Activated T-helper 2 cell treated with anti-CD3 and anti-CD28 coated beads, Interferon-gamma antibody, Interleukin-2, Interleukin-4, amounts not matched to agents 10 μg/mL and 5 μg/mL and 100 μg/mL, durations not matched to agents 14 hours and 24 hours and 36 hours (primary cell): Measurements from ENCODE around the gene UBR2. TPM values are rescaled to one million over a fixed set of nuclear protein-coding genes. Genes with fewer than 3 reads are reported as not detected.

ENCODE experiments used
- DNase-seq: peaks from one replicate; pipeline ENCODE4 v3.0.0; 2021; ENCODE audit warnings: low spot score
- H3K27ac Mint-ChIP-seq: one replicate; pipeline ENCODE4 v1.8.0; 2021; ENCODE audit warnings: mixed read lengths
- H3K27me3 Mint-ChIP-seq: one replicate; pipeline ENCODE4 v1.8.0; 2021; ENCODE audit warnings: low read depth, mixed read lengths
- H3K36me3 Mint-ChIP-seq: one replicate; pipeline ENCODE4 v1.8.0; 2021; ENCODE audit warnings: low read depth, mixed read lengths
- H3K4me1 Mint-ChIP-seq: one replicate; pipeline ENCODE4 v1.8.0; 2021; ENCODE audit warnings: low read depth, mixed read lengths
- H3K4me3 Mint-ChIP-seq: one replicate; pipeline ENCODE4 v1.8.0; 2021; ENCODE audit warnings: low read depth, mild to moderate bottlenecking, moderate library complexity, mixed read lengths
- H3K9me3 Mint-ChIP-seq: one replicate; pipeline ENCODE4 v1.8.0; 2021; ENCODE audit warnings: mixed read lengths
- intact Hi-C: fragments of 100-400 bp; cut with micrococcal nuclease; formaldehyde crosslinking; loops from one replicate; pipeline ENCODE4 v1.15.1; 2023
- total RNA-seq: library from RNA; stranded (reverse); gene quantifications from 2 replicates; pipeline ENCODE4 v1.2.3, GENCODE V29; 2022

UBR2 gene
- total RNA-seq, 1 donor from 2014 or later = 28.6 TPM

DNA sequence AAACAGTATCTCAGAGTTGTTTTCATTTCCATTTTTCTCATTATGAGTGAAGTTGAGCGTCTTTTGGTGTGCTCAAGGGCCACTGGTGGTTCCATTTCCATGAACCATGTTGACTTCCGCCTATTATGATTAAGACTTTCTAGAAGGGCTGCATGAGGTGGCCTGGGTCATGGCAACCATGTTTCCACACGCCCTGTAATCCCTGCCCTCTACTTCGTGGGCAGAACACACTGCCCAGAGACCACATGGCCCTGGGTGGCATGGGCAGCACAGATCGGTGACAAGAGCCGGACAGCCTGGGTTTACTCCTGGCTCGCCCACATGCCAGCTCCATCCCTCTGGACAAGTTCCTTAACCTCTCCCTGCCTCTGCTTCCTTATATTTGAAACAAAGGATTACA, 143.8 kb downstream of the UBR2 start:
- H3K36me3 Mint-ChIP-seq = no peaks in the 10 kb centered on the region
- no peak overlapping the region for H3K27ac Mint-ChIP-seq
- peaks cover 4% of the 10 kb centered on the region for H3K27me3 Mint-ChIP-seq
- no peak for DNase-seq
- no peak overlapping the region for H3K4me3 Mint-ChIP-seq
- intact Hi-C loops = no loop called here
- no peaks in the 10 kb centered on the region for H3K4me1 Mint-ChIP-seq
- peaks cover 10% of the 10 kb centered on the region for H3K9me3 Mint-ChIP-seq

DNA sequence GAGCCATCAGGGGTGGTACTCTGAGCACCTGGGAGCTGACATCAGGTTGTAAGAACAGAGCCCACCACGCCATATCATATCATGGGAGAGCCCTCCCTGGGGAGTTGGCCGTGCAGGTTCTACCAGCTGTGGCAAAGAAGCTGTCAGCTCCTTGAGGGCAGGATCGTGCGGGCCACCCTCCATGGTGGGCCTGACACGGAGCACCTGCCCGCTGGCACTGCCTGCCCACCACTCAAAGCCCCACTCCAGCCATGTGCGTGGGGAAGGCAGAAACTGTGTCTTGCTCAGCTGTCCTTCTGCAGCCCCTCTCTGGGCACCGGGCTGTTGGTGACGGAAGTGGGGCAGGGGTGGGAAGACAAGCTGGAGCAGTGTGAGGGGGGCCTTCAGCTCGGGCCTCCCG, 144.3 kb downstream of the UBR2 start:
- peaks cover 11% of the 10 kb centered on the region for H3K9me3 Mint-ChIP-seq
- peaks cover 4% of the 10 kb centered on the region for H3K27me3 Mint-ChIP-seq
- no peak overlapping the region for H3K4me3 Mint-ChIP-seq
- no peak for DNase-seq
- intact Hi-C loops = no loop called here
- no peaks in the 10 kb centered on the region for H3K36me3 Mint-ChIP-seq
- no peak overlapping the region for H3K27ac Mint-ChIP-seq
- H3K4me1 Mint-ChIP-seq = no peaks in the 10 kb centered on the region

DNA sequence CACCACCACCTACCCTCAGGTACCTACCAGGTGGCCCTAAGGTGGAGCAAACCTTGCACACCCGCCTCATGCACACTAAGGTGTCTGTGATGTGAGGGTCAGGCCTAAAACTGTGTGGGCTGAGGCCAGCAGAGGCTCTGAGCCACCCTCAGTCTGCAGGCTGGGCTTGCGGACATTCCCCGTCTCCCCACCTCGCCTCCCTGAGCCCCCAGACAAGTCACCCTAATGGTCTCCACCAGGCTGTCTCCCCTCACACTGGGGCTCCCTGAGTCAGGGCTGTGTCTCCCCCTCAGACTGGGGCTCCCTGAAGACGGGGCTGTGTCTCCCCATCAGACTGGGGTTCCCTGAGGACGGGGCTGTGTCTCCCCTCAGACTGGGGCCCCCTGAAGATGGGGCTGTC, 146.0 kb downstream of the UBR2 start:
- no peak for DNase-seq
- peaks cover 4% of the 10 kb centered on the region for H3K27me3 Mint-ChIP-seq
- H3K4me1 Mint-ChIP-seq = no peaks in the 10 kb centered on the region
- no peak overlapping the region for H3K27ac Mint-ChIP-seq
- H3K36me3 Mint-ChIP-seq = no peaks in the 10 kb centered on the region
- H3K9me3 Mint-ChIP-seq = peaks cover 11% of the 10 kb centered on the region
- no peak overlapping the region for H3K4me3 Mint-ChIP-seq
- intact Hi-C loops = no loop called here

DNA sequence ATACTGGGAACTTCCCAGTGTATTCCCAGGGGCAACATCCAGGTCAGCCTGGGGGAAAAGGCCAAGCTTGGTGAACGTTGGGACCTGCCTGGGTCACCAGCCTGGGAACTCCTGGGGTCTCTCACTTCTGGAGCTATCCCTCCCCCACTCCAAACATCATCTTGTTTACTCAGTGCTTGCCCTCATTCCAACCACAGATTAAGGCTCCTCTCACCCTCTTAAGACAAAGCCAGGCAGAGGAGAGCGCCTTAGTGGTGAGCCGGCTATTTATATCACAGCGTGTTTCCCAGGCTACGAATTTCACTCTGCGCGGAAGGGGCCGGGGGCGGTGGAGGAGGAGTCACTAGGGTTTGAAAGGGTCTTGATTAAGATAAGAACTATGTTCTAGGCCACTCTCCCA, 146.5 kb downstream of the UBR2 start:
- Mint-ChIP-seq H3K4me1 (no peaks in the 10 kb centered on the region), H3K27me3 (peaks cover 4% of the 10 kb centered on the region), H3K4me3 (no peak overlapping the region)

DNA sequence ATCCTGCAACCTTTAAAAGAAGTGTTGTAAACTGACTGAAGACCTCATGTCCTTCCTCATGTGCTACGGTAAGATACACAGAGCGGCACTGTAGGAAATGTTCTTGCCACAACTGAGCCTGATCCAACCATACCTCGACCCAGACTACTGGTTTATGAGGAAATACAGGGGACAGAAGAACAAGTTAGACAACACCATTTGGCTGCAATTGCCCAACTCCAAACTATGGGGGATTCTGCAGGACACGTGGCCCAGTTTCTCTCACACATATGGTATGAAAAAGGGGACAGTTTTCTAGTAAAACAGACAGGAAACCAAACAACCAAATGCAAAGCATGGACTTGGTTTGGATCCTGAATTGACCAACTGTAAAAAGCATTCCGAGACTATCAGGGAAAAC, 148.1 kb downstream of the UBR2 start:
- intact Hi-C loops = no loop called here

More for the DNA sequence above, 146.5 kb downstream of the UBR2 start:
- Mint-ChIP-seq H3K27ac (no peak overlapping the region), H3K36me3 (no peaks in the 10 kb centered on the region), H3K9me3 (peaks cover 11% of the 10 kb centered on the region)
- intact Hi-C loops = no loop called here
- no peak for DNase-seq

DNA sequence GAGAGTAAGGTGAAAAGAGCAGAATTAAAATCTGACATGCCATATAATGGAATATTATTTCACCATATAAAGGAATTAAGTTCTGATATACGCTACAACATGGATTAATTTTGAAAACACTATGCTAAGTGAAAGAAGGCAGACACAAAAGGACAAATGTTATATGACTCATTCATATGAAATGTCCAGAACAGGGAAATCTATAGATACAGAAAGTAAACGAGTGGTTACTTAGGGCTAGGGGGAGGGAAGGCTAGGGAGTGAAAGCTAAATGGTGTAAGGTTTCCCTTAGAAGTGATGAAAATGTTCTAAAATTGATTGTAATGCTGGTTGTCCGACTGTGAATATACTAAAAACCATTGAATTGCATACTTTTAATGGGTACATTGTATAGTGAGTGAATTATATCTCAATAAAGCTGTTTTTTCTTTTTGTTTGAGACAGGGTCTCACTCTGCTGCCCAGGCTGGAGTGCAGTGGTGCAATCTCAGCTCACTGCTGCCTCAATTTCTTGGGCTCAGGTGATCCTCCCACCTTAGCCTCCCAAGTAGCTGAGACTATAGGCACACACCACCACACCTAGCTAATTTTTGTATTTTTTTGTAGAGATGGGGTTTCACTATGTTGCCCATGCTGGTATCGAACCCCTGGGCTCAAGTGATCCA, 150.4 kb downstream of the UBR2 start:
- no peak for DNase-seq
- Mint-ChIP-seq H3K27me3 (peaks cover 4% of the 10 kb centered on the region), H3K4me1 (no peaks in the 10 kb centered on the region), H3K27ac (no peak overlapping the region), H3K36me3 (no peaks in the 10 kb centered on the region), H3K4me3 (no peak overlapping the region), H3K9me3 (peaks cover 11% of the 10 kb centered on the region)
- intact Hi-C loops = no loop called here

More for the DNA sequence above, 148.1 kb downstream of the UBR2 start:
- Mint-ChIP-seq H3K9me3 (peaks cover 11% of the 10 kb centered on the region), H3K27ac (no peak overlapping the region), H3K4me3 (no peak overlapping the region), H3K27me3 (peaks cover 4% of the 10 kb centered on the region), H3K4me1 (no peaks in the 10 kb centered on the region), H3K36me3 (no peaks in the 10 kb centered on the region)
- no peak for DNase-seq

GRCh38 chr6:42715871-42716270, 152.0 kb downstream of the UBR2 start:
- intact Hi-C loops = no loop called here
- no peaks in the 10 kb centered on the region for H3K4me1 Mint-ChIP-seq
- no peak for DNase-seq
- no peak overlapping the region for H3K27ac Mint-ChIP-seq
- H3K27me3 Mint-ChIP-seq = peaks cover 4% of the 10 kb centered on the region
- no peak overlapping the region for H3K4me3 Mint-ChIP-seq
- peaks cover 11% of the 10 kb centered on the region for H3K9me3 Mint-ChIP-seq
- H3K36me3 Mint-ChIP-seq = no peaks in the 10 kb centered on the region

GRCh38 chr6:42720739-42721138, 156.9 kb downstream of the UBR2 start:
- Mint-ChIP-seq H3K4me1 (peaks cover under 1% of the 10 kb centered on the region), H3K9me3 (no peaks in the 10 kb centered on the region), H3K27me3 (peaks cover 6% of the 10 kb centered on the region), H3K27ac (no peak overlapping the region), H3K4me3 (no peak overlapping the region), H3K36me3 (no peaks in the 10 kb centered on the region)
- DNase-seq = no peak
- intact Hi-C loops = no loop called here

DNA sequence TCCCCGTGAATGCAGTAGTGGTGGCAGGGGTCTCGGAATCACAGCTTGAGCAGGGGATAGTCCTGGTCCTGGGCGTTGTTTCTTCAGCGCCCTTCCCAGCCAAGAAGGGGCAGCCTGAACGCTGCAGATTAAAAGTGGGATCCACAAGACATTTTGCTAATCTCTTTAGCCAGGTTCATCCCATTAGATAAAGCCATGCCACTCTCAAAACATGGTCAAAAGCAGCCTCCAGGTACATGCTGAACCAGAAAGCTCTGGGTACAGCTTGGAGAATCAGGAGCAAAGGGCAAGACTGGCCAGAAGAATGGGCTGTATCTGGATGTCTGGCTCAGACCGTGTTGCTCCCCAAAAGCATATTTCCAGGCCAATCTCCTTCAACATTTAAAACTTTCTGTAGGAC, 158.7 kb downstream of the UBR2 start, which contains the start of gene PRPH2:
PRPH2 (minus strand) TSS at position 101 of the 400 bp plus-strand sequence. CDS start 263 bp downstream, outside the sequence.
- H3K27me3 Mint-ChIP-seq = peaks cover 6% of the 10 kb centered on the region
- H3K9me3 Mint-ChIP-seq = no peaks in the 10 kb centered on the region
- intact Hi-C loops = no loop called here
- H3K4me3 Mint-ChIP-seq = no peak within 1 kb of the TSS
- peaks cover 15% of the 10 kb centered on the region for H3K4me1 Mint-ChIP-seq
- no peaks in the 10 kb centered on the region for H3K36me3 Mint-ChIP-seq
- H3K27ac Mint-ChIP-seq = no peak within 1 kb of the TSS
- no peak for DNase-seq

- H3K4me1 Mint-ChIP-seq = peaks cover 19% of the 10 kb centered on the region
- intact Hi-C loops = no loop called here
Measured at GRCh38 chr6:42724825-42725224, 161.0 kb downstream of the UBR2 start.

GRCh38 chr6:42726026-42726425, 162.2 kb downstream of the UBR2 start:
- peak overlapping the region; percentile 98 for H3K27ac Mint-ChIP-seq
- no peaks in the 10 kb centered on the region for H3K36me3 Mint-ChIP-seq
- no peak overlapping the region for H3K4me3 Mint-ChIP-seq
- DNase-seq = no peak
- H3K9me3 Mint-ChIP-seq = no peaks in the 10 kb centered on the region
- peaks cover 19% of the 10 kb centered on the region for H3K4me1 Mint-ChIP-seq
- H3K27me3 Mint-ChIP-seq = peaks cover 6% of the 10 kb centered on the region
- intact Hi-C loops = loop anchor here (1.0 to 2.0 kb wide), 5 partner anchors 20 to 173 kb away; partner anchors contain the start of genes RPL7L1 and TBCC

More at GRCh38 chr6:42724825-42725224, 161.0 kb downstream of the UBR2 start:
- Mint-ChIP-seq H3K27me3 (peaks cover 6% of the 10 kb centered on the region), H3K27ac (no peak overlapping the region), H3K36me3 (no peaks in the 10 kb centered on the region), H3K4me3 (no peak overlapping the region), H3K9me3 (no peaks in the 10 kb centered on the region)
- DNase-seq = no peak

DNA sequence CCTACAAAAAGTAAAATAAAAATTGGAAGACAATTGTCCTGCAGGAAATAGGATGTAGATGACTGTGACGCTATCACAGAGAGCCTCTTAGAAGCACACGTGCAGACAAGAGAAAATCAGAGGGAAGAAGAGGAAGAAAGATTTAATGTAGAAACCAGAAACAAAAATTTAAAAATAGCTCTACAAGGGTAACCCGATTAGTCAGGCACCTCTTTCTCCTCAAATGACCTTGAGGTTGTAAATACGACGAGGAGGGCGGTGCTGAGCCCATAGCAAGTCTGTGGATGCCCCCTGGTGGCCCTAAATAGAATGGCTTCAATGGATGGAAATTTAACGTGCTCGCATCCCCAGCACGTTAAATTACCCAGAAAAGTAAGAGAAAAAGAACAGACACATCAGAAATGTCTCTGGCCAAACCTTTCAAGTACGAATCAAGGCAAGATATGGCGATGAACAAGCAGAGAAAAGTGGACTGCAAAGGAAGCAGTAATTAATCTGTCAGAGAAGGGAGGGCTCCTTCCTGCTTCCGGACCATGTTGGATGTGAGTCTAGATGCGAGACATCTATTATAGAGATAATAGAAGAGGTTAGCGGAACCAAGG, 162.8 kb downstream of the UBR2 start:
- H3K9me3 Mint-ChIP-seq = no peaks in the 10 kb centered on the region
- H3K4me1 Mint-ChIP-seq = peaks cover 19% of the 10 kb centered on the region
- peak; percentile 61 for DNase-seq
- H3K27me3 Mint-ChIP-seq = peaks cover 6% of the 10 kb centered on the region
- peak overlapping the region; percentile 81 for H3K4me3 Mint-ChIP-seq
- H3K36me3 Mint-ChIP-seq = no peaks in the 10 kb centered on the region
- peak overlapping the region; percentile 98 for H3K27ac Mint-ChIP-seq
- intact Hi-C loops = loop anchor here (1.0 to 2.0 kb wide), 5 partner anchors 20 to 172 kb away; partner anchors contain the start of genes RPL7L1 and TBCC

- intact Hi-C loops = loop anchor here (2.0 kb wide), 1 partner anchor 172 kb away; no protein-coding TSS in a partner anchor
- no peak for DNase-seq
- Mint-ChIP-seq H3K4me3 (peak overlapping the region; percentile 81), H3K27me3 (peaks cover under 1% of the 10 kb centered on the region), H3K4me1 (peaks cover 19% of the 10 kb centered on the region), H3K27ac (peak overlapping the region; percentile 98), H3K36me3 (no peaks in the 10 kb centered on the region), H3K9me3 (no peaks in the 10 kb centered on the region)
Measured at GRCh38 chr6:42727087-42727611, 163.3 kb downstream of the UBR2 start.
